ENCODE measurements around the gene NONO.

- no peak for TF ChIP-seq CTCF (IDR thresholded peaks at IDR 0.05; ENCODE audit: poor library complexity)
- TF ChIP-seq EZH2phosphoT487 (IDR thresholded peaks at IDR 0.05; ENCODE audit: low read depth, severe bottlenecking, unreplicated experiment), result no peak
- TF ChIP-seq EZH2 (IDR thresholded peaks at IDR 0.05; ENCODE audit: borderline replicate concordance), result no peak
Measured at GRCh38 chrX:71321731-71322130, 38.3 kb downstream of the NONO start.
